Panc1 (cell line): ENCODE results near the gene SC5D. TPM values are rescaled to one million over a fixed set of nuclear protein-coding genes. Genes with fewer than 3 reads are reported as not detected.

ENCODE experiments used
- ATAC-seq: fragments of 200-7000 bp; cut with Tn5 transposase; 2 replicates; pipeline ENCODE4 v1.9.1; 2020; ENCODE audit warnings: mild to moderate bottlenecking, moderate library complexity
- Bru-seq: library from RNA; stranded (reverse); fragments of 400-500 nt; gene quantifications from one replicate; lab custom pipeline; 2021; lab: Mats Ljungman, UMichigan
- BruChase-seq, 2 experiments: library from RNA; stranded (reverse); fragments of 400-500 nt; gene quantifications; one replicate each; lab custom pipeline; 2021; lab: Mats Ljungman, UMichigan
- BruUV-seq: library from RNA; stranded (reverse); fragments of 400-500 nt; replicated peaks from 2 replicates; lab custom pipeline; 2021; lab: Mats Ljungman, UMichigan
- CTCF ChIA-PET: fragments of 300-600 bp; sonication (Branson Sonifier 250); formaldehyde crosslinking; loops from one replicate; lab custom pipeline; 2022; ENCODE audit warnings: antibody characterized with exemption; lab: Charles Lee
- POLR2A ChIA-PET: fragments of 300-600 bp; sonication (Branson Sonifier 250); formaldehyde crosslinking; loops from one replicate; lab custom pipeline; 2022; ENCODE audit warnings: antibody characterized with exemption; lab: Charles Lee
- DNase-seq: peaks from one replicate; pipeline ENCODE4 v3.0.0-alpha.2; 2010; ENCODE audit warnings: low read depth, low spot score
- H3K27ac ChIP-seq: 2 replicates; pipeline ENCODE4 v1.5.1; 2011; ENCODE audit warnings: mild to moderate bottlenecking, low read length, inconsistent platforms
- H3K27me3 ChIP-seq: fragments of 200-500 bp; sonication (Bioruptor generic); 2 replicates; pipeline ENCODE4 v1.6.0; 2014; ENCODE audit warnings: low read length, inconsistent platforms; ENCODE audit not compliant: control insufficient read depth, insufficient read depth
- H3K36me3 ChIP-seq: fragments of 200-500 bp; sonication (Bioruptor generic); 2 replicates; pipeline ENCODE4 v1.5.1; 2014; ENCODE audit warnings: inconsistent platforms, mild to moderate bottlenecking, low read length, moderate library complexity; ENCODE audit not compliant: control insufficient read depth, insufficient read depth
- H3K4me1 ChIP-seq: 2 replicates; pipeline ENCODE4 v1.5.1; 2011; ENCODE audit warnings: inconsistent platforms, mild to moderate bottlenecking, low read length, moderate library complexity; ENCODE audit not compliant: control insufficient read depth, insufficient read depth
- H3K4me3 ChIP-seq, 2 experiments: 2 replicates each; pipeline ENCODE4 v1.5.1; 2011 to 2012; ENCODE audit warnings: low read depth in 2 of 2, low read length in 2 of 2, mild to moderate bottlenecking in 2 of 2, inconsistent platforms in 1 of 2, moderate library complexity in 1 of 2
- H3K9me3 ChIP-seq: fragments of 200-500 bp; sonication (Bioruptor generic); 2 replicates; pipeline ENCODE4 v1.5.1; 2014; ENCODE audit warnings: low read depth, mild to moderate bottlenecking, inconsistent platforms, low read length, moderate library complexity; ENCODE audit not compliant: control insufficient read depth, insufficient read depth
- CTCF ChIP-seq: fragments of 450-650 bp; IDR thresholded peaks from 2 replicates; pipeline ENCODE4 v1.5.1; 2017; ENCODE audit warnings: mild to moderate bottlenecking
- POLR2AphosphoS5 ChIP-seq: IDR thresholded peaks from 2 replicates; pipeline ENCODE4 v1.6.1; 2012; ENCODE audit warnings: mild to moderate bottlenecking, low read depth, low read length, moderate library complexity
- REST ChIP-seq, 2 experiments: IDR thresholded peaks; 2 replicates each; pipeline ENCODE4 v1.6.1; 2011 to 2012; ENCODE audit warnings: low read depth in 2 of 2, control low read depth in 1 of 2, low read length in 1 of 2, mild to moderate bottlenecking in 1 of 2, moderate library complexity in 1 of 2; ENCODE audit not compliant: insufficient read depth in 1 of 2
- SIN3A ChIP-seq: IDR thresholded peaks from 2 replicates; pipeline ENCODE4 v1.6.1; 2012; ENCODE audit warnings: low read depth, mild to moderate bottlenecking, low read length, moderate library complexity, borderline replicate concordance; ENCODE audit not compliant: insufficient read depth
- TCF7L2 ChIP-seq: IDR thresholded peaks from 2 replicates; pipeline ENCODE4 v1.6.1; 2011; ENCODE audit warnings: mild to moderate bottlenecking, low read depth, low read length, inconsistent platforms
- in situ Hi-C: cut with HindIII; loops from 2 replicates; pipeline ENCODE4 v1.10.0; 2016; ENCODE audit warnings: low sequenced_read_pairs, low pct_unique_long_range_greater_than_20kb
- intact Hi-C: fragments of 100-400 bp; cut with micrococcal nuclease; formaldehyde crosslinking; loops from one replicate; pipeline ENCODE4 v1.10.0; 2022; ENCODE audit not compliant: unreplicated experiment
- long read RNA-seq: library from polyadenylated mRNA; unstranded; transcript quantifications from one replicate; pipeline ENCODE4 v2.0.0, GENCODE V29; 2021; ENCODE audit not compliant: unreplicated experiment
- polyA plus RNA-seq: library from polyadenylated mRNA; unstranded; fragments of >200 nt; gene quantifications from one replicate; pipeline ENCODE4 v1.2.1, GENCODE V29; 2012; ENCODE audit warnings: missing spikeins; ENCODE audit not compliant: insufficient read length
- total RNA-seq: library from RNA; stranded (reverse); gene quantifications from one replicate; pipeline ENCODE4 v1.2.1, GENCODE V29; 2021; ENCODE audit not compliant: unreplicated experiment

The SC5D gene
- total RNA-seq, result 54.3 TPM
- 30.9 TPM for polyA plus RNA-seq
- Bru-seq, nascent RNA, result percentile 88 among the genes with signal in this experiment
- percentile 96 among the genes with signal in this experiment for BruChase-seq, experiment 1, labeled RNA remaining after a 2-hour chase
- percentile 98 among the genes with signal in this experiment for BruChase-seq, experiment 2, labeled RNA remaining after a 6-hour chase
- long read RNA-seq, transcript SC5D-201 (5 exons, 2,456 nt), result major isoform, 80 of 100 reads
- long read RNA-seq, partial matches to known transcripts, result 13 of 100 reads
- long read RNA-seq, other reads (novel, unspliced or antisense), result 2 of 100 reads

GRCh38 chr11:121292495-121293287, at the start of gene SC5D:
SC5D (plus strand) TSS chr11:121292771; CDS start chr11:121303376, 10,605 bp downstream.
- TF ChIP-seq TCF7L2, result peak; percentile 46; the same call in 1 of the 2 replicates
- no peak for TF ChIP-seq REST (IDR thresholded peaks at IDR 0.05; ENCODE audit: insufficient read depth in 1 of 2, low read depth in 2 of 2, low read length in 1 of 2)
- no peak for TF ChIP-seq CTCF
- 0 out of 2 replicates have a peak, but pooled peaks have one; percentile 40 for TF ChIP-seq SIN3A
- peak; percentile 71 for TF ChIP-seq POLR2AphosphoS5
- peaks cover 2% of the 10 kb centered on the region; the same call in 1 of the 2 replicates for H3K36me3 ChIP-seq
- ATAC-seq (peak; percentile 99), DNase-seq (peak; percentile 54)
- peak within 1 kb of the TSS; percentile 83 to 85 for H3K4me3 ChIP-seq
- ChIA-PET CTCF (no interaction called here), POLR2A (interaction anchor here (0.7 kb wide), 1 partner anchor 10 kb away, joined by 4 read pairs; no protein-coding TSS in a partner anchor)
- peak within 1 kb of the TSS; percentile 91 for H3K27ac ChIP-seq
- peaks cover 18% of the 10 kb centered on the region for H3K4me1 ChIP-seq
- intact Hi-C loops (no loop called here), in situ Hi-C loops (no loop called here)
- no TSS peak for BruUV-seq
- peaks cover 20% of the 10 kb centered on the region; the same call in 1 of the 2 replicates for H3K27me3 ChIP-seq
- H3K9me3 ChIP-seq, result no peaks in the 10 kb centered on the region

- TF ChIP-seq TCF7L2, result no peak
- TF ChIP-seq POLR2AphosphoS5, result no peak
- no peak for TF ChIP-seq SIN3A
- no peak for TF ChIP-seq REST (IDR thresholded peaks at IDR 0.05; ENCODE audit: insufficient read depth in 1 of 2, low read depth in 2 of 2, low read length in 1 of 2)
- TF ChIP-seq CTCF, result no peak
- Histone ChIP-seq H3K36me3 (no peaks in the 10 kb centered on the region), H3K9me3 (no peaks in the 10 kb centered on the region), H3K4me1 (no peaks in the 10 kb centered on the region), H3K4me3 (no peak overlapping the region), H3K27ac (no peak overlapping the region), H3K27me3 (peaks cover 16% of the 10 kb centered on the region)
- intact Hi-C loops (no loop called here), in situ Hi-C loops (no loop called here)
- DNase-seq, result no peak
- BruUV-seq, result no TSS peak
- CTCF ChIA-PET, result no interaction called here
- POLR2A ChIA-PET, result no interaction called here
- ATAC-seq, result no peak
Observed at GRCh38 chr11:121244884-121245283, 47.7 kb upstream of the SC5D start.
